ENCODE results near the gene BCAR3. TPM values are rescaled to one million over a fixed set of nuclear protein-coding genes. Genes with fewer than 3 reads are reported as not detected.

Gene BCAR3
- total RNA-seq, 1 donor from 2014 or later, result 14.6 TPM

DNA sequence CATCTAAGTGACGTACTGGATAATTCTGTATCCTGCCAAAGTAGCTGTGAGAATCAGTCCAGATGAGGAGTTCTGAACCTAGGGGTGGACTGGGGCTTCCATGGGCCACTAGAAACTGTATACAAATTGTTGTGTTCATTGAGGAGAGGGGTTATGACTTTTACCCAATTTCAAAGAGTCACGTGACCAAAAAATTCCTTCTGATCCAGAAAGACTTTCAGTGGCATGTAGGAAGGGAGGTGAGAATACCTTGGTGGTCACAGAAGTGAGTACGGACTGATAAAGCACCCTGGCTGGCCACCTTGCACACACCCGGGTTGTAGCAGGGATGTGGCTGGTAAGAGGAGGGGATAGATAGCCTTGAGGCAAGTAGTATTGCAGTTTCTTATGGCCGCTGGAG is 60.4 kb downstream of the BCAR3 start:
- no peak overlapping the region for H3K4me3 ChIP-seq (ENCODE audit: low read length in 3 of 3)
- no peak overlapping the region for H3K27ac ChIP-seq (ENCODE audit: low read depth, low read length)
- H3K27me3 ChIP-seq (ENCODE audit: control insufficient read depth in 3 of 3, insufficient read depth in 3 of 3, low read length in 3 of 3), result no peaks in the 10 kb centered on the region
- no peaks in the 10 kb centered on the region for H3K9me3 ChIP-seq (ENCODE audit: control insufficient read depth in 3 of 3, low read length in 3 of 3)
- no peaks in the 10 kb centered on the region for H3K36me3 ChIP-seq (ENCODE audit: control insufficient read depth in 3 of 3, insufficient read depth in 3 of 3, low read length in 3 of 3)
- H3K4me1 ChIP-seq (ENCODE audit: control insufficient read depth in 3 of 3, insufficient read depth in 3 of 3, low read length in 3 of 3), result peaks cover 19 to 31% (median 26%) of the 10 kb centered on the region in 3 donors
- no peak overlapping the region for H3K9ac ChIP-seq (ENCODE audit: low read depth in 1 of 3, low read length in 3 of 3)

DNA sequence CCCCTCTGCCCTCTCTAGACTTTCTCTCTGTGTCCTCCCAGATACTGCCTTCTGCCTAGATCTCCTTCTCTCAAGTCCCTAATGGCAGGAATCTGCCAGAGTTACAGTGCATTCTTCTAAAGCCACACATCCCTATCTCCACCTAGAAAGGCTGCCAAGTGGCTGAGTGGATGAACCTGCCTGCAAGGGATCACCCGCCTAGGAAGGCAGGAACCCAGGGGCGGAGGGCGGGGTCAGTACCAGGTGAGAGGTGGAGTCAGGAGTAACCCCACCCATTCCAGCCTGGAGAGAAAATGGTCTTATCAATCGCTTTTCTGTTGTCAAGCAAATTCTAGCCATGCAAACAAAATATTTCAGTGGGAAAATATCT is 60.8 kb downstream of the BCAR3 start:
- H3K27ac ChIP-seq (ENCODE audit: low read depth, low read length), result no peak overlapping the region
- H3K9ac ChIP-seq (ENCODE audit: low read depth in 1 of 3, low read length in 3 of 3), result no peak overlapping the region
- H3K4me1 ChIP-seq (ENCODE audit: control insufficient read depth in 3 of 3, insufficient read depth in 3 of 3, low read length in 3 of 3), result peaks cover 18 to 33% (median 29%) of the 10 kb centered on the region in 3 donors
- H3K4me3 ChIP-seq (ENCODE audit: low read length in 3 of 3), result no peak overlapping the region
- no peaks in the 10 kb centered on the region for H3K36me3 ChIP-seq (ENCODE audit: control insufficient read depth in 3 of 3, insufficient read depth in 3 of 3, low read length in 3 of 3)
- H3K27me3 ChIP-seq (ENCODE audit: control insufficient read depth in 3 of 3, insufficient read depth in 3 of 3, low read length in 3 of 3), result no peaks in the 10 kb centered on the region
- no peaks in the 10 kb centered on the region for H3K9me3 ChIP-seq (ENCODE audit: control insufficient read depth in 3 of 3, low read length in 3 of 3)

DNA sequence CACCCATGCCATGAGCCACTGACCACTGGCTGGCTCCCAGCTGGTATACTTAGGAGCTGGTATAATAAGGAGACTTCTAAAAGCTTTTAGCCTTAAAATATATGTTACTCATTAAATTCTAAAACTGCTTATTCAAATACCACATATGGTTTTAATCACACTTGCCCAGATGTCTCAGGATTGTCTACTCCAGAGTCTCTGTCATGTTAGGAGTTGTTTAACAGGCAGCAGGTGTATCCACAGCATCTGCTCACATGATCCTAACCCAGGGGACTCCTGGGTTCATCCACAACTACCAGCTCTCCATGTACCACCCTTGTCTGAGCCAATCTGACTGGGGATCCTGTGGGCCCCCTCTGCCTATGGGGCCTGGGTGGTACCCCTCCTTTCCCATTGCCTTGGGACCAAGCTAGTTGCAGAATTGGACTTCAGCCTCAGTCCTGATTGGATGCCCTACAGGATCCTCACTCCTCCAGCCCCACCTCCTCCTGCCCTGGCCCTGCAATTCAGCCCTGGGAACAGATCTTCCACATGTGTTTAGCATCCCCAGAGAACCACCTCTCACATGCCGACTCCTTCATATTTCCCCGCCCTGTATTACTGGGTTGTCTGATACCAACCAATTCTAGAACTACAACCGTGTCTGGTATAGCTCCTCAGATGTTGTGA is 61.3 kb downstream of the BCAR3 start:
- Histone ChIP-seq H3K27ac (ENCODE audit: low read depth, low read length) (no peak overlapping the region), H3K4me3 (ENCODE audit: low read length in 3 of 3) (no peak overlapping the region), H3K4me1 (ENCODE audit: control insufficient read depth in 3 of 3, insufficient read depth in 3 of 3, low read length in 3 of 3) (peaks cover 18 to 39% (median 29%) of the 10 kb centered on the region in 3 donors), H3K9ac (ENCODE audit: low read depth in 1 of 3, low read length in 3 of 3) (no peak overlapping the region), H3K9me3 (ENCODE audit: control insufficient read depth in 3 of 3, low read length in 3 of 3) (no peaks in the 10 kb centered on the region), H3K36me3 (ENCODE audit: control insufficient read depth in 3 of 3, insufficient read depth in 3 of 3, low read length in 3 of 3) (no peaks in the 10 kb centered on the region), H3K27me3 (ENCODE audit: control insufficient read depth in 3 of 3, insufficient read depth in 3 of 3, low read length in 3 of 3) (no peaks in the 10 kb centered on the region)

DNA sequence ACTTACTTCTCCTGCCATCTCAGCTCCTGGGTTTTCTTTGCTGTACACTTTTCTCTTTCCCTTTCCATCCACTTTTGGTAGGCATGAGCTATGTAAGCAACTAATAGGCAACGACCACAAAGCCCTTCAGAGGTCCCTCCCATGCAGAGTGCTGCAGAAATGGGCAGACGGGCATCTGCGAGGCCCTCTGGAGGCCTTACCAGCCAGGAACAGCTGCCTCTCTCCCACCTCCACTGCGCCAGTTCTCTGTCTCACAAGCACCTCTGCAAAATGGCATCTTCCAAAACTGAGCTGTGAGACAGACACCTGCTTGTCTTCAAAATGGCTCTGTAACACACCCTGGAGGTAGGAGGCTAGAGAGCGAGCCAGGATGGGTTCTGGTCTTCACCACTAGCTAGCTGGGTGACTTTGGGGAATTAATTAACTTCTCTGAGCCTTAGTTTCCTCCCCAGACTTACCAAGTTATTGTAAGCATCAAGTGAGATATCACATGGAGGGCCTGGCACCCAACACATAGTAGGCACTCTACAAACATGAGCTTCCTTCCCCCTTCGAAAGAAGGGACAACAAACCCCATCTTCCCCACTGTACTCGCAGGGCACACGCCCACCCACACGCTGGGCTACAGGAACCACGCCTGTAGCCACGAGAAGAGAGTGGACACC is 62.0 kb downstream of the BCAR3 start:
- H3K9ac ChIP-seq (ENCODE audit: low read depth in 1 of 3, low read length in 3 of 3), result no peak overlapping the region
- no peaks in the 10 kb centered on the region for H3K27me3 ChIP-seq (ENCODE audit: control insufficient read depth in 3 of 3, insufficient read depth in 3 of 3, low read length in 3 of 3)
- H3K27ac ChIP-seq (ENCODE audit: low read depth, low read length), result no peak overlapping the region
- H3K4me1 ChIP-seq (ENCODE audit: control insufficient read depth in 3 of 3, insufficient read depth in 3 of 3, low read length in 3 of 3), result peaks cover 25 to 44% (median 34%) of the 10 kb centered on the region in 3 donors
- H3K9me3 ChIP-seq (ENCODE audit: control insufficient read depth in 3 of 3, low read length in 3 of 3), result no peaks in the 10 kb centered on the region
- no peak overlapping the region for H3K4me3 ChIP-seq (ENCODE audit: low read length in 3 of 3)
- no peaks in the 10 kb centered on the region for H3K36me3 ChIP-seq (ENCODE audit: control insufficient read depth in 3 of 3, insufficient read depth in 3 of 3, low read length in 3 of 3)

DNA sequence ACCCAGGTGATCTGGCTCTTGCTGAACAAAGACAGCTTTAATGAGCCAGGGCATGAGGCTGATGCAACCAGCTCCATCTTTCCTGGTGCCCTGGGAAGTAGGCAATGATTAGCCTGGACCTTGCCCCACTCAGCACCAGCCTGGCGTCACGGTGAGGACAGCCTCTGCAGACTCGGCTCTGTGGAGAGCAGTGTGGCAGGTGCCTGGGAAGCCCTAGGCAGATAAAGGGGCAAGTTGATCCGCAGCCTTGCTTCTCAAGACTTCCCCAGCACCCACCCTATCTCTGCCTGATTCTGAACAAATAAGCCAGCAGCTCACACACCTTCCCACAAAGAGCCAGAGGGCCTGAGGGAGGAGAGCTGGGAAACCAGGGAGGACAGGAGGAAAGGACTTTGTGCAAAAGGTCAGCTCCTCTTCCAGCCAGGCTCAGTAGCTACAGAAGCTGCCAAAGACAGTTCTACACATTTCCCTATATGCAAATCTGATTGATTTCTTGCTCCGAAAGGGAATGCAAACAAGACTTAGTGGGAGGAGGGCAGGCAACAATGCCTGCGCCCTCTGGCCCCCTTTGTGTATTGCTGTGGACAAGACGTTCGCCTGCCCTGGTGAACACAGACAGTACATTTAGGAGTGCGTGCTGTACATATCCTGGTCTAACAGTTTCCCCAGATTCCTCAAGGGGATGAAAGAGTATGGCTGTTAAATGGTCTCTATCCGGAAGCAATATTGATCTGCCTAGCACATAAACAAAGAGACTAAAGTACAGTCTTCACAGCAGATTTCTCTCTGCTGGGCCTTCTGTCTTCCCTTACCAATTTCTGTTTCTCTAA is 63.8 kb downstream of the BCAR3 start:
- H3K9ac ChIP-seq (ENCODE audit: low read depth in 1 of 3, low read length in 3 of 3), result peak overlapping the region in 1 of 3 donors; percentile 63

DNA sequence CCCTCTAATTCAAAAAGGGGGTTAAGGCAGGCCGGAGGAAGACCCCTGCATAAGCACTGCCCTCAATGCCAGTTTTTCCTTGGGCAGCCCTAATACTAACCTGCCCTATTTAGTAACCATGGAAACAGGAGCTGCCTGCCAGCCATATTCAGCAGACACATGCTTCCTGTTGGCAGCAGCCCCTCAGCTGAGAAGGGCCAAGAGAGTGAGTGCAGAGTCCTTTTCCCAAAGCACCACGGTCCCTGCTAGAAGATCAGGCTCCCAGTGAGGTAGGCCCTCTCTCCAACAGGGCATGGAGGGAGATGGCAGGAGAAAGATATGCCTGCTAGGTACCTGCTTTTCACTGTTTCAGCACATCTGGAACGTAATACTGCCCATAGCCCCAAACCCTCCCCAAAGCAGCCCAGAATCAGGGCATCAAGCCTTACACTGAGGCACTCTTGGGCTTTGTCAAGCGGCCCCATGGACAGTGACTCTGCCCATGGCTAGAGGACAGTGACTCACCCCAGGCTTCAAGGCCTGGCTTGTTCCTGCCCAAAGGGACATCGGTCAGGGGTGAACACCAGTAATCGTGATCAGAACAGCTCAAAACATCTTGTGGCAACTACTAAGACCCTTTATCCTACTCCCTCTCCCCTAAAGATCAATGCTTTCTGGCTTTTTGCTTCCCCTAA is 64.5 kb downstream of the BCAR3 start:
- H3K9ac ChIP-seq (ENCODE audit: low read depth in 1 of 3, low read length in 3 of 3), result peak overlapping the region in 2 of 3 donors; percentile 23 to 63
- peaks cover 39 to 50% (median 40%) of the 10 kb centered on the region in 3 donors for H3K4me1 ChIP-seq (ENCODE audit: control insufficient read depth in 3 of 3, insufficient read depth in 3 of 3, low read length in 3 of 3)
- H3K27ac ChIP-seq (ENCODE audit: low read depth, low read length), result peak overlapping the region; percentile 80
- H3K9me3 ChIP-seq (ENCODE audit: control insufficient read depth in 3 of 3, low read length in 3 of 3), result no peaks in the 10 kb centered on the region
- H3K36me3 ChIP-seq (ENCODE audit: control insufficient read depth in 3 of 3, insufficient read depth in 3 of 3, low read length in 3 of 3), result no peaks in the 10 kb centered on the region
- peak overlapping the region in 1 of 3 donors; percentile 27 for H3K4me3 ChIP-seq (ENCODE audit: low read length in 3 of 3)
- no peaks in the 10 kb centered on the region for H3K27me3 ChIP-seq (ENCODE audit: control insufficient read depth in 3 of 3, insufficient read depth in 3 of 3, low read length in 3 of 3)

More for the DNA sequence above, 63.8 kb downstream of the BCAR3 start:
- H3K4me3 ChIP-seq (ENCODE audit: low read length in 3 of 3), result no peak overlapping the region
- no peaks in the 10 kb centered on the region for H3K27me3 ChIP-seq (ENCODE audit: control insufficient read depth in 3 of 3, insufficient read depth in 3 of 3, low read length in 3 of 3)
- H3K36me3 ChIP-seq (ENCODE audit: control insufficient read depth in 3 of 3, insufficient read depth in 3 of 3, low read length in 3 of 3), result no peaks in the 10 kb centered on the region
- H3K9me3 ChIP-seq (ENCODE audit: control insufficient read depth in 3 of 3, low read length in 3 of 3), result no peaks in the 10 kb centered on the region
- H3K27ac ChIP-seq (ENCODE audit: low read depth, low read length), result peak overlapping the region; percentile 80
- peaks cover 32 to 46% (median 40%) of the 10 kb centered on the region in 3 donors for H3K4me1 ChIP-seq (ENCODE audit: control insufficient read depth in 3 of 3, insufficient read depth in 3 of 3, low read length in 3 of 3)

DNA sequence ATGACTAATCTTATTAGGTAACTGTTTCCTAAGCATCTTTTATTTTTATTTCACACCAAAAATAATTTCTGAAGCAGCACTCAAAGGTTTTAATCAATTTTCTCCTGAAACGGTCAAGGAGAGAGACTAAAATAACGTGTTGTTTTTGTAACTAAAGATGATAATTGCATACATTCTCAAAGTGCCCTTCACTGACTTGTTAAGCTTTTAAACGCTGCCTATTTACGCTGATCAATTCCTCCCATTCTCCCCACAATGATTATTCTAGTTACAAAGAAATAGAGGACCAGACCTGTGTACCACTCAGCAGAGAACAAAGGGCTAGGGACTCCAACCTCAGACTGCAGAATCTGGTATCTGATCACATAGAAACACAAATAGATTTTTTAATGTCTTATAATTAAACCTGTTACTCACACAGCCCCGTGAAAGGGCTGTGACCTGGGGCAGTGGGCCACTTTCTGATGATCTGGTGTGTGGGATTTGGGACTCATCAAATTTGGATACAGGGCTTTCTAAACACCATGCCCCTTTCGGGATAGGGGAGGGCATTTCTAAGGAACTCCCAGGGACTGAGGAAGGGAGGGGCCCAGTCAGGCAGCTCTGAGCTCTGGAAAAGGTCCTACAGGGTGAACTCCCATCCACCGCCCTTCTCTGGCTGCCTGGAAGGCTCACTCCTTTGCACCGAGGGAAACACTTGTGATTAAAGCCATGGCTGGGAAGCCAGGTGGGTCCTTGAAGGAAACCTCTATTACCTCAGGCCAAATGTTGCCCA is 65.2 kb downstream of the BCAR3 start:
- Histone ChIP-seq H3K9me3 (ENCODE audit: control insufficient read depth in 3 of 3, low read length in 3 of 3) (no peaks in the 10 kb centered on the region), H3K9ac (ENCODE audit: low read depth in 1 of 3, low read length in 3 of 3) (peak overlapping the region in 2 of 3 donors; percentile 23 to 63), H3K4me1 (ENCODE audit: control insufficient read depth in 3 of 3, insufficient read depth in 3 of 3, low read length in 3 of 3) (peaks cover 40 to 53% (median 42%) of the 10 kb centered on the region in 3 donors), H3K4me3 (ENCODE audit: low read length in 3 of 3) (no peak overlapping the region), H3K27ac (ENCODE audit: low read depth, low read length) (peak overlapping the region; percentile 80), H3K27me3 (ENCODE audit: control insufficient read depth in 3 of 3, insufficient read depth in 3 of 3, low read length in 3 of 3) (no peaks in the 10 kb centered on the region), H3K36me3 (ENCODE audit: control insufficient read depth in 3 of 3, insufficient read depth in 3 of 3, low read length in 3 of 3) (no peaks in the 10 kb centered on the region)

DNA sequence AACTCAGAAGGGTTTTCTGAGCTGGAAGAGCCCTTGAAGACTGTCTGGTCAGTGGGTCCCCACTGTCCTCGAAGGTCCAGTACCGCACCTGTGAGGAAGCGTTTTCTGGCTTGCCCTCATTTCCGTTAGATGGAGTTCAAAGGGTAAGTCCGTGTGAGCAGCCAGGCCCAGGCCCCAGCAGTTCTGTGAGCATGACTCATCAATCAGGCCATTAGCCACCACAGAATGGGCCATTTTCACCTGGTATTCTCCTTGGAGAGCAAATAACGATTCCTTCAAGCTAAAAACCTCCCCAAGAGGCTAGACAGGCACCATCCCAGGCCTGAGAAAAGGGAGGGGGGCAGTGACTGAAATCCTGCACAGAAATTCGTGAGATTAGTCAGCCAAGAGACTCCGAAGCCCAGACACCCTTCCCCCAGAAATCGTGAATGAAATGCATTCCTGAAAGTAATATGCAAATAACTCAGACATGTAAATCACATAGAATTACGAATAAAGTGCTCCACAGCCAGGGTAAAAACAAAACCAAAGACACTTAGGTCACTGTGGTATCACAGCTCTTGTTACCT is 66.0 kb downstream of the BCAR3 start:
- Histone ChIP-seq H3K4me3 (ENCODE audit: low read length in 3 of 3) (peak overlapping the region in 1 of 3 donors; percentile 36), H3K27ac (ENCODE audit: low read depth, low read length) (peak overlapping the region; percentile 80), H3K9me3 (ENCODE audit: control insufficient read depth in 3 of 3, low read length in 3 of 3) (no peaks in the 10 kb centered on the region), H3K9ac (ENCODE audit: low read depth in 1 of 3, low read length in 3 of 3) (peak overlapping the region in 1 of 3 donors; percentile 26), H3K36me3 (ENCODE audit: control insufficient read depth in 3 of 3, insufficient read depth in 3 of 3, low read length in 3 of 3) (no peaks in the 10 kb centered on the region), H3K27me3 (ENCODE audit: control insufficient read depth in 3 of 3, insufficient read depth in 3 of 3, low read length in 3 of 3) (no peaks in the 10 kb centered on the region), H3K4me1 (ENCODE audit: control insufficient read depth in 3 of 3, insufficient read depth in 3 of 3, low read length in 3 of 3) (peaks cover 42 to 58% (median 43%) of the 10 kb centered on the region in 3 donors)

All from skeletal muscle tissue (tissue), 4 donors.